Measurements from ENCODE around the gene CBX1.

The CBX1 gene

DNA sequence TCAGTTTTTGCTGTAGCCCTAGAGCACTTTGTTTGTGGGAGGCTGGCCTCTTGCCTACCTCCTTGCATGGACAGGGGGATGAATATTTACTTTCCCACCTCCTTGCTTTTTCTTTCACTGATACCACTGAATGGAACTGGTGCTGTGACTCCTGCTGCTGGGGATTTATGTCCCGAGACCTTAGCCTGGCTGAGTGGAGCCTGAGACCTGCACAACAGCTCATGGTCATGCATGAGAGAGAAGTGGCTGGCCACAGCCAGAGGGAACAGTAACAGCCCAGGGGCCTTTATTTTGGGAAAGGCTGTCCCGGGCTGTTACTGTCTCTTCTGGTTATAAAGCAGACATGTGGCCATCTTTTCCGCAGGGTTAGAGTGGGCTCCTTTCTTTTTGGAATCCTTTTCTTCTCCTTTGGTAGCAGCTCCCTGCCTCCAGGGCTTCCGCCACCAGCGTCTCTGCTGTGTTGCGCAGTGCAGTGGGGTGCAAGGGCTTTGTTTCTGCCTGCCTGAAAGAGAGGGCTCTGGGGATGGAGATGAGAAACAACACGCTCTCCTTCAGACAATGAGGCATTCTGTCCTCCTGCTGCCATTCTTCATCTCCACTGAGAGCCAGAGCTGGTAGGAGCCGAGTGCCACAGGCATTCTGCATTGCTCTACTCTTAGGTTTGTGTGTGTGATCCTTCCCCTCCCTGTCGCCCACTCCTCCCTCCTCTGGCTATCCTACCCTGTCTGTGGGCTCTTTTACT is 20.8 kb upstream of the CBX1 start:
- Histone ChIP-seq H3K4me1 (ENCODE audit: insufficient read depth, low read length) (no peaks in the 10 kb centered on the region), H3K27ac (ENCODE audit: low read depth, low read length) (no peak overlapping the region), H3K9me3 (ENCODE audit: low read length) (no peaks in the 10 kb centered on the region), H3K36me3 (ENCODE audit: insufficient read depth, low read length) (peaks cover 47% of the 10 kb centered on the region), H3K27me3 (ENCODE audit: control insufficient read depth in 1 of 2, insufficient read depth in 2 of 2, low read length in 2 of 2) (no peaks in the 10 kb centered on the region), H3K4me3 (ENCODE audit: low read depth in 1 of 2, low read length in 2 of 2) (no peak overlapping the region), H3K9ac (ENCODE audit: low read length) (no peak overlapping the region)

DNA sequence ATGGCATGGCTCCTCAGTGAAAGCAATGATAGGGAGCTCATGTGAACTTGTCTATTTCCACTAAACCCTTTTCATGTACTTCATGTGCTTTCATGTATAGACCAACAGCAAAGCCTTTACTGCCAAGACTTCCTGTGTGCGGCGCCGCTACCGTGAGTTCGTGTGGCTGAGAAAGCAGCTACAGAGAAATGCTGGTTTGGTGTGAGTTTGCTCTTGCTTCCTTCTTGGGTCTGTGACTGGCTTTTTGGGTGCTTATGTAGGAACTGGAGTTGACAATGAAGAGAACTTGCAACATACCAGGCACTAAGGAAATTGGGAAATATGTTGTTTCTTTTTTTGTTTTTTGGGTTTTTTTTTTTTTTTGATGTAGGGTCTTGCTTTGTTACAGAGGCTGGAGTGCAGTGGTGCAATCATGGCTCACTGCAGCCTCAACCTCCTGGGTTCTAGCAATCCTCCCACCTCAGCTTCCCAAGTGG is 12.0 kb upstream of the CBX1 start:
- Histone ChIP-seq H3K9ac (ENCODE audit: low read length) (no peak overlapping the region), H3K4me3 (ENCODE audit: low read depth in 1 of 2, low read length in 2 of 2) (no peak overlapping the region), H3K27me3 (ENCODE audit: control insufficient read depth in 1 of 2, insufficient read depth in 2 of 2, low read length in 2 of 2) (no peaks in the 10 kb centered on the region), H3K4me1 (ENCODE audit: insufficient read depth, low read length) (peaks cover 12% of the 10 kb centered on the region), H3K9me3 (ENCODE audit: low read length) (no peaks in the 10 kb centered on the region), H3K27ac (ENCODE audit: low read depth, low read length) (no peak overlapping the region), H3K36me3 (ENCODE audit: insufficient read depth, low read length) (peaks cover 10% of the 10 kb centered on the region)

DNA sequence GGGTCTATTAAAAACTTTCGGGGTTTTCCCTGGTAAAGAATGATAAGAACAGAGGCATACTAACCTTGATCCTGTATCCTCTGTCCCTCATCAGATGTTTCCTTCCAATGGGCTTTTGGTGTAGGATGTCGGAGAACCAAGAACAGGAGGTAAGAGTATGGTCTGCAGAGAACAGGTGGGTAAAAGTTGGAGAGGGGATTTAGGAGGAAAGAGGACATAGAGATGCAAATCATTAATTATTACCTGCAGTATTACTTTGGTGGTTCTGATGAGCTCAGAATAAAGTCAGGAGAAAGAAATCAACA is 10.6 kb upstream of the CBX1 start:
- Histone ChIP-seq H3K4me1 (ENCODE audit: insufficient read depth, low read length) (peaks cover 14% of the 10 kb centered on the region), H3K9ac (ENCODE audit: low read length) (no peak overlapping the region), H3K27ac (ENCODE audit: low read depth, low read length) (no peak overlapping the region), H3K4me3 (ENCODE audit: low read depth in 1 of 2, low read length in 2 of 2) (no peak overlapping the region), H3K36me3 (ENCODE audit: insufficient read depth, low read length) (peaks cover 10% of the 10 kb centered on the region), H3K27me3 (ENCODE audit: control insufficient read depth in 1 of 2, insufficient read depth in 2 of 2, low read length in 2 of 2) (no peaks in the 10 kb centered on the region), H3K9me3 (ENCODE audit: low read length) (no peaks in the 10 kb centered on the region)

DNA sequence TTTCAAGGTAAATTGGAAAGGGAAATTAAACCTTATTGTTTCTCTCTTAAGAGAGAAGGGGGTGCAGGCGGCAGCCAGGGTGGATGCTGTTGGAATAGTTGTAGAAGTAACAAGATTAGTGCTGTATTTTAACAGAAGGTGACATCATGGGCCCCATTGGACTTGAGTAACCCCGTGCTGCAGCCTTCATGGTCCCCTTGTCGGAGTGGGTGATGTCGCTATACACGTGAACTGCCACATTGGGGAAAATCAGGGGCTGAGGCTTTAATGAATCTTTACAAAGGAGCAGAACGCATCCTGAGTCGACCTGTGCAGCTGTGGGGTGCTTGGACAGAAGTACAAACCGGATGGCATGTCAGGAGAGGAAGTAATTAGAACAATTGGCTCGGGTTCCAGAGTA is 9.5 kb upstream of the CBX1 start:
- Histone ChIP-seq H3K4me1 (ENCODE audit: insufficient read depth, low read length) (peaks cover 17% of the 10 kb centered on the region), H3K27ac (ENCODE audit: low read depth, low read length) (no peak overlapping the region), H3K36me3 (ENCODE audit: insufficient read depth, low read length) (peaks cover 10% of the 10 kb centered on the region), H3K9ac (ENCODE audit: low read length) (no peak overlapping the region), H3K27me3 (ENCODE audit: control insufficient read depth in 1 of 2, insufficient read depth in 2 of 2, low read length in 2 of 2) (no peaks in the 10 kb centered on the region), H3K4me3 (ENCODE audit: low read depth in 1 of 2, low read length in 2 of 2) (no peak overlapping the region), H3K9me3 (ENCODE audit: low read length) (no peaks in the 10 kb centered on the region)

- Histone ChIP-seq H3K4me3 (ENCODE audit: low read depth in 1 of 2, low read length in 2 of 2) (peak within 1 kb of the TSS; percentile 81 to 99), H3K9ac (ENCODE audit: low read length) (peak within 1 kb of the TSS; percentile 87), H3K36me3 (ENCODE audit: insufficient read depth, low read length) (peaks cover 4% of the 10 kb centered on the region), H3K27ac (ENCODE audit: low read depth, low read length) (peak within 1 kb of the TSS; percentile 88), H3K9me3 (ENCODE audit: low read length) (no peaks in the 10 kb centered on the region), H3K4me1 (ENCODE audit: insufficient read depth, low read length) (peaks cover 17% of the 10 kb centered on the region), H3K27me3 (ENCODE audit: control insufficient read depth in 1 of 2, insufficient read depth in 2 of 2, low read length in 2 of 2) (no peaks in the 10 kb centered on the region)
Observed at GRCh38 chr17:48107137-48108055, 6.1 kb upstream of the CBX1 start, which contains the start of gene SNX11. TSS of gene SNX11 (plus strand) at chr17:48107766. CDS start at chr17:48112044, 4,278 bp downstream.

- Histone ChIP-seq H3K4me3 (ENCODE audit: low read depth in 1 of 2, low read length in 2 of 2) (peak overlapping the region; percentile 81 to 99), H3K9me3 (ENCODE audit: low read length) (no peaks in the 10 kb centered on the region), H3K4me1 (ENCODE audit: insufficient read depth, low read length) (peaks cover 17% of the 10 kb centered on the region), H3K27me3 (ENCODE audit: control insufficient read depth in 1 of 2, insufficient read depth in 2 of 2, low read length in 2 of 2) (no peaks in the 10 kb centered on the region), H3K36me3 (ENCODE audit: insufficient read depth, low read length) (peaks cover 4% of the 10 kb centered on the region), H3K27ac (ENCODE audit: low read depth, low read length) (peak overlapping the region; percentile 88), H3K9ac (ENCODE audit: low read length) (peak overlapping the region; percentile 87)
Observed at GRCh38 chr17:48106802-48107136, 5.5 kb upstream of the CBX1 start.

GRCh38 chr17:48104440-48104839 is 3.2 kb upstream of the CBX1 start:
- Histone ChIP-seq H3K27me3 (ENCODE audit: control insufficient read depth in 1 of 2, insufficient read depth in 2 of 2, low read length in 2 of 2) (no peaks in the 10 kb centered on the region), H3K9ac (ENCODE audit: low read length) (no peak overlapping the region), H3K27ac (ENCODE audit: low read depth, low read length) (no peak overlapping the region), H3K36me3 (ENCODE audit: insufficient read depth, low read length) (no peaks in the 10 kb centered on the region), H3K4me3 (ENCODE audit: low read depth in 1 of 2, low read length in 2 of 2) (no peak overlapping the region), H3K9me3 (ENCODE audit: low read length) (no peaks in the 10 kb centered on the region), H3K4me1 (ENCODE audit: insufficient read depth, low read length) (peaks cover 22% of the 10 kb centered on the region)

GRCh38 chr17:48102798-48103715 is 1.8 kb upstream of the CBX1 start:
- peaks cover 17% of the 10 kb centered on the region for H3K4me1 ChIP-seq (ENCODE audit: insufficient read depth, low read length)
- H3K4me3 ChIP-seq (ENCODE audit: low read depth in 1 of 2, low read length in 2 of 2) = no peak overlapping the region
- no peaks in the 10 kb centered on the region for H3K9me3 ChIP-seq (ENCODE audit: low read length)
- H3K27ac ChIP-seq (ENCODE audit: low read depth, low read length) = no peak overlapping the region
- no peaks in the 10 kb centered on the region for H3K36me3 ChIP-seq (ENCODE audit: insufficient read depth, low read length)
- H3K27me3 ChIP-seq (ENCODE audit: control insufficient read depth in 1 of 2, insufficient read depth in 2 of 2, low read length in 2 of 2) = no peaks in the 10 kb centered on the region
- H3K9ac ChIP-seq (ENCODE audit: low read length) = no peak overlapping the region

DNA sequence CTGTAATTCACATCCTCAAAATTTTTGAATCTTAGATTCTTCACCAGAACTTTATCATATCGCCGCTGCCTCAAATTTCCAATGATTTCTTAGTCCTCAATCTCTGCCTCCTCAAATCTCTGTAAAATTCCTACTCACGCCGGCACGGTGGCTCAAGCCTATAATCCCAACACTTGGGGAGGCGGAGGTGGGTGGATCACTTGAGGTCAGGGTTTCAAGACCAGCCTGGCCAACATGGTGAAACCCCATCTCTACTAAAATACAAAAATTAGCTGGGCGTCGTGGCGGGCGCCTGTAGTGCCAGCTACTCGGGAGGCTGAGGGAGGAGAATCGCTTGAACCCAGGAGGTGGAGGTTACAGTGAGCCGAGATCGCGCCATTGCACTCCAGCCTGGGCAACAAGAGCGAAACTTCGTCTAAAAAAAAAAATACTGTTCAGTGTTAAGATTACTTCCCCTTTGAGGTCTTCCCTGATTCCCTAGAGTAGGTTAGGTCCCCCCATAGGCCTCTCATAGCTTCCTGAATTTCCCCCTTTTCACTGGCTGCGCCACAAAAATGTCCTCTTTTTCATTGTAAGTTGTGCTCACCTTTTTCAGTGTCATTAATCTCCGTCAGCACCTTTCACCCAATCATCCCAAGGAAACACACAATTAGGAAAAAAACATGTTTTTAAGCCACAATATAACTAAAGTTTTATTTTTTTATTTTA is 919 bp upstream of the CBX1 start:
- H3K9ac ChIP-seq (ENCODE audit: low read length) = no peak overlapping the region
- no peak overlapping the region for H3K4me3 ChIP-seq (ENCODE audit: low read depth in 1 of 2, low read length in 2 of 2)

DNA sequence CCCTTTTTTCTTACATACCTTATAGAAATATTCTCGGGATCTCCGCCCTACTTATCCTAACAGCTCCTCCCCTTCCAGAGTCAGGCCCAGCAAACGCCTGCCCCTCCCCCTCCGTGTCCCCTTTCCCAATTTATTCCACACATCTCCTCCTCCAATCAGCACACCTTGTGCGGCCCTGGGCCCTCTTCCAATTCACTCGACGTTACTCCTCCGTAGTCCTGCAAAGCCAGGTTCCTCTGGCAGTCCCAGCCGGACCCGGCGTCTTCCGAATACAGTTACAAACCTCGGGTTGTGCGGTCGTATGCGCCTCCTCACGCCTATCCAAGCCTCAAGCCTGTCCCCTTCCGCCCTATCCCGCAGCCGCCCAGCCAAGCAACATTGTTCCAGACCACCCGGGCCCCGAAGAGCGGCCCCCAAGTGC is 677 bp downstream of the CBX1 start:
- Histone ChIP-seq H3K27me3 (ENCODE audit: control insufficient read depth in 1 of 2, insufficient read depth in 2 of 2, low read length in 2 of 2) (no peaks in the 10 kb centered on the region), H3K4me3 (ENCODE audit: low read depth in 1 of 2, low read length in 2 of 2) (peak overlapping the region; percentile 79 to 97), H3K4me1 (ENCODE audit: insufficient read depth, low read length) (peaks cover 13% of the 10 kb centered on the region), H3K9me3 (ENCODE audit: low read length) (no peaks in the 10 kb centered on the region), H3K36me3 (ENCODE audit: insufficient read depth, low read length) (no peaks in the 10 kb centered on the region), H3K27ac (ENCODE audit: low read depth, low read length) (peak overlapping the region; percentile 86), H3K9ac (ENCODE audit: low read length) (peak overlapping the region; percentile 50)

More for the DNA sequence above, 919 bp upstream of the CBX1 start:
- Histone ChIP-seq H3K27me3 (ENCODE audit: control insufficient read depth in 1 of 2, insufficient read depth in 2 of 2, low read length in 2 of 2) (no peaks in the 10 kb centered on the region), H3K9me3 (ENCODE audit: low read length) (no peaks in the 10 kb centered on the region), H3K27ac (ENCODE audit: low read depth, low read length) (no peak overlapping the region), H3K4me1 (ENCODE audit: insufficient read depth, low read length) (peaks cover 17% of the 10 kb centered on the region), H3K36me3 (ENCODE audit: insufficient read depth, low read length) (no peaks in the 10 kb centered on the region)

Measured in muscle layer of colon (tissue), 2 donors.